Subcutaneous adipose tissue (tissue), 4 donors: ENCODE measurements around the gene ZFP64. TPM values are rescaled to one million over a fixed set of nuclear protein-coding genes. Genes with fewer than 3 reads are reported as not detected.

ENCODE experiments used
- total RNA-seq, 4 donors: library from RNA; depleted of rRNA; stranded (reverse); fragments of >200 nt; gene quantifications; one replicate each; pipeline ENCODE4 v1.1.0, GENCODE V29; 2016
- TF ChIP-seq, protein P1 (sequence below): fragments of 450-650 bp; IDR thresholded peaks from one replicate; pipeline ENCODE4 v1.5.1; 2016; ENCODE audit warnings: low read depth, mild to moderate bottlenecking, control low read depth, antibody characterized with exemption, moderate library complexity

Gene ZFP64
- total RNA-seq, result 1 to 10 TPM; 8.7 to 9.3 (median 9.0) TPM

DNA sequence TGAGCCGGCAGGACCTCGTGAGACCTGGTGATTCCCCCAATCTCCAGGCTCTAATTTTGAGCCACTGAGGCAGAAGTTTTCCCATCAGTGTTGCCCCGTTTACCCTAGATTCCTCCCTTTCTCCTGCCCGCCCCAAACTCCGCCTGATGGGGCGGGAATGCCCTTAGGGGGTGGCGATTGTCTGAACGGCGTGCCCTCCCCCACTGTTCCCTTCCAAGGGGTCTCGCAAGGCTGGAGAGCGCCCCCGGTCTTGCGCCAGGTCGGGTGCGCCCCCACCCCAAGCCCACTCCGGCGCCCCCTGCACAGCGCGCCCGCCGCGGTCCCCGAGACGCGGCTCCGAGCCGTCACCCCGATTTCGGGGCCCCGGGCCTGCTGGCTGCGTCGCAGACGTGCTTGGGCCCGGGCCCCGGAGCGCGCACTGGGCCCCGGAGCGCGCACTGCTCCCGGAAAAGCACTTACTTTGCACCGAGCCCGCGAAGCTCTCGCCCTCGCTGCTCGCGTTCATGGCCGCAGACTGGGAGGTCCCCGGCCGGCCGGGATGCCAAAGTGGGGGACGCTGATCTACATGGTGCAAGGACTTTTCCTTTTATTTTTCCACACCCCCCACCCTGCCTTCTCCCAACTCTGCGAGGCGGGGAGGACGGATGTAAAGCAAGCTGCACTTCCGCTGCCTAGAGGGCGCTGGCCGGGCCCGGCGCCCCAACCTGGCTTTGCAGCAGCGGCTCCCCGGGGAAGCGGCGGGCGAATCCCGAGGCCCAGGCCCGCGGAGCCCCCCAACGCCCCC is at the start of gene ZFP64:
ZFP64 (minus strand) TSS at position 648 of the 784 bp plus-strand sequence; CDS start at position 505, 143 bp downstream.
- TF ChIP-seq, protein P1, sequence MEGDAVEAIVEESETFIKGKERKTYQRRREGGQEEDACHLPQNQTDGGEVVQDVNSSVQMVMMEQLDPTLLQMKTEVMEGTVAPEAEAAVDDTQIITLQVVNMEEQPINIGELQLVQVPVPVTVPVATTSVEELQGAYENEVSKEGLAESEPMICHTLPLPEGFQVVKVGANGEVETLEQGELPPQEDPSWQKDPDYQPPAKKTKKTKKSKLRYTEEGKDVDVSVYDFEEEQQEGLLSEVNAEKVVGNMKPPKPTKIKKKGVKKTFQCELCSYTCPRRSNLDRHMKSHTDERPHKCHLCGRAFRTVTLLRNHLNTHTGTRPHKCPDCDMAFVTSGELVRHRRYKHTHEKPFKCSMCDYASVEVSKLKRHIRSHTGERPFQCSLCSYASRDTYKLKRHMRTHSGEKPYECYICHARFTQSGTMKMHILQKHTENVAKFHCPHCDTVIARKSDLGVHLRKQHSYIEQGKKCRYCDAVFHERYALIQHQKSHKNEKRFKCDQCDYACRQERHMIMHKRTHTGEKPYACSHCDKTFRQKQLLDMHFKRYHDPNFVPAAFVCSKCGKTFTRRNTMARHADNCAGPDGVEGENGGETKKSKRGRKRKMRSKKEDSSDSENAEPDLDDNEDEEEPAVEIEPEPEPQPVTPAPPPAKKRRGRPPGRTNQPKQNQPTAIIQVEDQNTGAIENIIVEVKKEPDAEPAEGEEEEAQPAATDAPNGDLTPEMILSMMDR, result no peak

DNA sequence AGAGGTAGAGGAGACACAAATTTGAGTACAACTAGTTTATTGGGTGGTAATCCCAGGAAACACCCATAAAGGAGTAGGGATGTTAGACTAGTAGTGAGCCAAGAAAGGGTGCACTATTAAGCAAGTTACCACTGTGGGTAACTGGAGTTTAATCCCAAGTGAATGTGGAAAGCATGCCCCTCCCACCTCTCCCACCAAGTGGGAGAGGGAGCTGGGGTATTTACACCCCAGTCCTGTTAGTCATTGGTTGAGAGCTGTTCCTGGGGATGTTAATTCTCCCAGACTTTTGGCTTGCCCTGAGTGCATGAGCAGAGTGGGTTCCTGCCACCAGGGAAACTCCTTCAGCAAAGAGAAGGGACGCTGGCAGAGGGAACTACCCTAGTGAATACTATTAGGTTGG is 49.2 kb upstream of the ZFP64 start:
- TF ChIP-seq, protein P1, result no peak

DNA sequence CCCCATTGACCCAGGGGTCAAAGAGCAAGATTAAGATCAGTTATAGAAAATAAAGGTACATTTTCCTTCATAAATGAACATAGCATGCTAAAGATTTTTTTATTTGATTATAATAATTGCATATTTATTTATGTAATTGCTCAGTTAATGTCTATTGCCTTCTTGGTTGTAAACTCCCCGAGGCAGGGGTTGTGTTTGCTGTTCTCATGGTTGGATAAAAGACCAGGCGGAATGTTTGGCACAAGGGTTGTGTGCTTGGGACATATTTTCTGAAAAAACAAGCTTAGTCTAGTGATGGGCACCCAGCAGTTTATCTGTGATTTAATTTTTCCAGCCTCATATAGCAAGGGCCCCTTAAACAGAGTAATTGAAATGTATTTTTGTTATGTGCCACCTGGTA is 47.5 kb upstream of the ZFP64 start:
- TF ChIP-seq, protein P1, result no peak

DNA sequence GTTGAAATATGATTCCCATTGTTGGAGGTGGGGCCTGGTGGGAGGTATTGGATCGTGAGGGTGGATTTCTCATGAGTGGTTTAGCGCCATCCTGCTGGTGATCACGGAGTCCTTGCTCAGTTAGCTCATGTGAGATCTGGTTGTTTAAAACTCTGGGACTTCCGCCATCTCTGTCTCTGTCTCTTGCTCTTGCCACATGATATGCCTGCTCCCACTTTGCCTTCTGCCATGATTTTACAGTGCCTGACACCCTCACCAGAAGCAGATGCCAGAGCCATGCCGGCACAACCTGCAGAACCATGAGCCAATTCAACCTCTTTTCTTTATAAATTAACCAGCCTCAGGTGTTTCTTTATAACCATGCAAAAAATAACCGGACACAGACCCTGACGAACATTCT is 44.7 kb upstream of the ZFP64 start:
- TF ChIP-seq, protein P1, result no peak

DNA sequence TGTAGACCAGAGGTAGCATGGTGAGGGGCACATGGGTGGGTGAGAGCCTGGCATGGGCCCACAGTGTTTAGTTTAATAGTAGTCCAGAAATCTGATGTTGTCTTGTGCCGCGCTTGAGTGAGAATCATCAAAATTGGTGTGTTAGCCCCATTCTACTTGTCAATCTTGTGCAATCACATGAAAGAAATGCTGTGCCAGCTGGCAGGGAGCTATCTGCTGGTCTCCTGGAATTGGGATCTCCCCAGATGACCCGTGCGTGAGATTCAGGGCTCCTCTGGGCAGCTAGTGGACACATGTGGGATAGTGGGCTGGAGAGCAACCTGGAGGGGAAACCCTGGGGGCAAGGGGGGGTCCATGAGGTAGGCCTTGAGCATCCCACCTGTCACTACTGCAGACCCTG is 43.5 kb upstream of the ZFP64 start:
- TF ChIP-seq, protein P1, result no peak

DNA sequence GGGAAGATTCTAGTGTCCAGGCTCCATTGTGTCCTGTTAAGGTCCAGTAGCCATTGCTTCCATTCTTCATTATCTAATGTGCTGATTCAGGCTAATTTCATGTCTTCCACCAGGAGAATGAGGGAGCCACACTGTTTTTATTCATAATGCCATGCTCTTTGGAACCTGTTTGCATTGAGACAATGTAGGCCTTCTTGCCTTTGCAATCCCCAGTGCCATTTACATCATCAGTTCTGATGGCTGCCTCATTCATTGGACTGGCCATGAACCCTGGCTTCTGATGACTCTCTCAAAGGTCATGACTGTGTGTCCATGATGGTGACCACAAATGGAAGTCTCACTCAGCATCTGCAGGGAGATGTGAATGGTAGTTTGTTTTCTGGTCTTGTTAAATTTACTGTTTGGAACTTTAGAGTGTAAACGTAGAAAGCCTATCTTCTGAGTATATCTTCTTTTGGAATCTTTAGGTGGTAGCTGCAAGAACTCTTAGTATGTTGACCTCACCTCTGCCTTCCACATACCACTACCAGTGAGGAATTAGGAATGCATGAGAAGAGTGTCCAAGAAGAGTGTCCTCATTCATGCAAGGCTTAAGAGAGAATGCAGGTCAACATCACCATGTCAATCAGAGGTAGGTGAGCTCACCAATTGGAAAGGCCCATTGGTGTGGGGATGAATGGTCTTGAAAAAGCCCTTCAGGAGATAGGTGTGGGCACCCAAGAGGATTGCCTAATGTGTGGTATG is 42.9 kb upstream of the ZFP64 start:
- TF ChIP-seq, protein P1, result no peak

DNA sequence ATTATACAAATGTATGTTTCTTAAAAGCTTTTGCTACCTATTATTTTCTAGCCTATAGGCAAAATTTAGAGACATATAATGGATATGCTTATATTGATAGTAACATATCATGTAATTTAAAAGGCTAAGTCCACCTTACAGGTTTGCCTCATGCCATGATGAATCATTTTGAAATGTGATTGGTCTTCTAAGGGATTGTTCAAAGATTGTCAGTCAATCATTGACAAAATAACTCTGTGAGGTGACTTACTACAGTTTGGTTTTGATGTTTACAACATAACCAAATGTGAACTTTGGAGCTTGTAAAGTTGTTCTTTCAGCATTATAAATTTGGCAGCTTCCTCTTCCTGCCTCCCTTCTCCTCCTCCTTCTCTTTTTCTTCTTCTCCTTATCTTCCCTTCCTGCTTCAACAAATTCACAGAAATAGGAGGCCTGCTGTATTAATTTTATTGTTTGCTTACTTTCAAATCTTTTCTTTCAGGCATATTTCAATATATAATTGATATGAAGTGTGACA is 39.7 kb upstream of the ZFP64 start:
- TF ChIP-seq, protein P1, result no peak
